ENCODE measurements around the gene PLA2G4E.

Gene PLA2G4E

DNA sequence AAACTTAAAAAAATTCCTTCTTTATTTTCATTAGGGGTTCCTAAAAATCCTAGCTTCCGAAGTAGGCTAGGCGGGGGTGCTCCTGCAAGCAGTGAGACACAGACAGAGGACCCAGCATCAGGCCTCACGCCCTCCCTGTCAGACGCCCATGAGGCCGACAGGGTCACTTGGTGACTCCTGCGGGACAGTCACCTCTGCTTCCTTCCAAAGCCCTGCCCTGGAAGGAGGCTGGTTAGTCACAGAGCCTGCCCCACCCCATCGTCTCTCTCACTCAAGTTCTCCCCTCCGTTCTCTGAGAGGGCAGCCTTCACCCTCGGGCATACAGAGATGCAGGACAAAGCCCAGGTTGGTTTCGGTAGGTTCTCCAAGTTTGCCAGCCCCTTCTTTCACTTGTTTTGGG is 87.1 kb downstream of the PLA2G4E start:
- DNase-seq (ENCODE audit: low read depth): no peak

GRCh38 chr15:41933326-41933725 is 87.5 kb downstream of the PLA2G4E start:
- DNase-seq (ENCODE audit: low read depth): no peak

DNA sequence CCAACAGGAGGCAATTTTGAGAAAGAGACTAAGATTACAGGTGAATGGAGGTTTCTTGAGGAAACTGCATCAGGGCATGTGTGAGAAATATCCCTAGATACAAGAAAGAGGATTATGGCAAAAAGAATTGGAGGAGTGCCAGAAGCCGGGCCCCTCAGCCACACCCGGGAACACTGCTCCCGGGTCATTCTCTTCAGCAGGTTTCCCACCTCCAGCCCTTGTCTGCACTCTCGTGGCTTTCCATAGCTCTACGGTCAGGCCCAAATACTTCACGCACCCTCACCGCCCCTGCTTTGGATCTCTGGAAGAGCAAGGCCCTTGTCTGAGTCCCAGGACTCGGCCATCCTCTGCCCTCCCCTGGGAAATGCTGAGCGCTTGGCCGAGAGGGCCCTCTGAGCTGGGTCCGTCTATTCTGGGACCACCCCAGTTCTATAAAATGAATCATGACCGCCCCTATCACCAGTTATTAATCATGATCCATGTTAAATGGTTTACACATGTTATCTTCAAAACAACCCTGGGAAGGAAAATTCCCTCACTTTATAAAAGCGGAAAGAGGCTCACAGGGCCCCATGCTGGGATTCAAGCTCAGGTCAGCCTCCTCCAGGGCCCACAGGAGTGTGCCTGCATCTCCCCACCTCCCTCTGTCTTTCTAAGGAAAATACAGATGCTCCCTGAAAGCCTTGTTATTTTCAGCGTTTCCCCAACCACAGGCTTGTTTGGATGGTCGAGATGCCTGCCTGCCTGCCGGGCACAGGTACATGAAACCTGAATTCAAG is 88.1 kb downstream of the PLA2G4E start:
- no peak for DNase-seq (ENCODE audit: low read depth)

DNA sequence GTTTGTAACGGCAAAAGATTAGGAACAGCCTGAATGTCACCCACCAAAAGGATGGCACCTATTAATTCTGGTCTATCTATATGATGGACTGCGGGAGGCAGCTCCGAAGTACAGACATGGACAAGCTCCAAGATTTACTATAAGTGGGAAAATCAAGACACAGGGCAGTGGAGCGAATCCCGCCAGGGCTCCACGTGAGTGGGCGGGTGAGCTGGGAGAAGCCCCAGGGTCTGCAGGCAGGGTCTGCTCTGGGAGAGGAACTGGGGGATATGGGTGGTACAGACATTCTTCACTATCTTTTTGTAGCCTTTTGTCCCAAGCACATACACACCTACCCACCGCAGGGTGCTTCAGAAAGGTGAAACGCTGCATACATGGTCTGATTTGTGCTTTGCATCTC is 88.7 kb downstream of the PLA2G4E start:
- DNase-seq (ENCODE audit: low read depth): no peak

Data from stromal cell of bone marrow (primary cell).